Medulla oblongata (tissue), 1 donor: ENCODE measurements around the gene INTU.

ENCODE experiments used
- DNase-seq: peaks from one replicate; pipeline ENCODE4 v3.0.0-alpha.2; 2015; ENCODE audit errors: extremely low spot score

INTU gene

DNA sequence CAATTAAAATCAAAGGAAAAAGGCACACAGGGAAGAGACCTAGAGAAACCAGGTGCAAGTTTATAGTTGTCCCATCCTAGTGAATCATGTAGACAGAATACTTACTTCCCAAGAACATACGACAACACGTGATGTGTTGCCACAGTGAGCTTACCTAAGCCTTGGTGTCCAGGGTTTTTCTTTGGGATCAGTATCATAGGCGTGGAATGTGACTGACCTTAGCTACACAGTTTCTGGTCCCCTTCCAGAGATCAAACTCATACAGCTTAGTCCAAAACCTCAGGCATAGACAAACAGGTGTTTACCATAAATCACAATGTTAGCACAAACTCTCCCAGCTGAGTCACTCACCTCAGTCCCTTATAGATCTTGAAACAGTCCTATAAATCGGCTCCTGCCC, 115.1 kb downstream of the INTU start:
- DNase-seq = no peak

DNA sequence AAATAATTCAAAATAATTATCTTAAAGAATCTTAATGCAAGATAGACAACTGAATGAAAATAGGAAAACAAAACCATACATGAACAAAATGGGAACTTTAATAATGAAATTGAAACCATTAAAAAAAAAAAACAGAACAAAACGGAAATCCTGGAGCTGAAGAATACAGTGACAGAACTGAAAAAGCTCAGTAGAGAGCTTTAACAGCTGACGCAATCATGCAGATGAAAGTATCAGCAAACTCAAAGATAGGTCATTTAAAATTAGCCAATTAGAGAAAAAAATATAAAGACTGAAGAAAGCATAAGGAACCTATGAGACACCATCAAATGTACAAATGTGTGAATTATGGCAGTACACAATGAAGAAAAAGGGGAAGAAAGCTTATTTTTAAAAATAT, 116.2 kb downstream of the INTU start:
- no peak for DNase-seq

DNA sequence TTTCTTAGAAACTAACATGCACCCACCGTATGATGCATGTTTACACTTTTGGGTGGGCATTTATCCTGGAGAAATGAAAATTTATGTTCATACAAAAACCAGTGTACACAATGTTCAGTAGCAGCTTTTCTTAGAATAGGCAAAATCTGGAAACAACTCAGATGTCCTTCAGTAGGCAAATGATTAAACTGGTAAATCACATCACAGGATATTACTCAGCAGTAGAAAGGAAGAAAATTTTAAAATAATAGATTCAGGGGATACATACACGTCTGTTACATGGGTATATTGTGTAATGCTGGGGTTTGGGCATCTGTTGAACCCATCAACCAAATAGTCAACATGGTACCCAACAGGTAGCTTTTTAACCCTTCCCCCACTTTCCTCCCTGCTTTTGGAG, 124.1 kb downstream of the INTU start:
- DNase-seq = no peak

DNA sequence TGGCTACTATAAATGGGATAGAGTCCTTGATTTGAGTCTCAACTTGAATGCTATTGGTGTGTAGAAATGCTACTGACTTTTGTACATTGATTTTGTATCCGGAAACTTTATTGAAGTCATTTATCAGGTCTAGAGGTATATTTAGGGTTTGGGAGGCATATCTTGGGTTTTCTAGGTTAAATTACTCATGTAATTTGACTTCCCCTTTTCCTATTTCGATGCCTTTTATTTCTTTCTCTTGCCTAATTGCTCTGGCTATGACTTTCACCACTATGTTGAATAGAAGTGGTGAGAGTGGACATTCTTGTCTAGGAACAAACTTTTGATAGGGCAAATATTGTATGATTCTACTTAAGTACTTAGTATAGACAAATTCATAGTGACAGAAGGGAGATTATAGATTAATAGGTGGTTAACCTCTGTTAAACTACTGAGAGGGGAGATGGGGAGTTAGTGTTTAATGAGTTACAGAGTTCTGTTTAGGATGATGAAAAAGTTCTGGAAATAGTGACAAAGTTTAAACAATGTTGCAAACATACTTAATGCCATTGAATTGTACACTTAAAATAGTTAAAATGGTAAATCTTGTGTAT, 126.6 kb downstream of the INTU start:
- DNase-seq = no peak

DNA sequence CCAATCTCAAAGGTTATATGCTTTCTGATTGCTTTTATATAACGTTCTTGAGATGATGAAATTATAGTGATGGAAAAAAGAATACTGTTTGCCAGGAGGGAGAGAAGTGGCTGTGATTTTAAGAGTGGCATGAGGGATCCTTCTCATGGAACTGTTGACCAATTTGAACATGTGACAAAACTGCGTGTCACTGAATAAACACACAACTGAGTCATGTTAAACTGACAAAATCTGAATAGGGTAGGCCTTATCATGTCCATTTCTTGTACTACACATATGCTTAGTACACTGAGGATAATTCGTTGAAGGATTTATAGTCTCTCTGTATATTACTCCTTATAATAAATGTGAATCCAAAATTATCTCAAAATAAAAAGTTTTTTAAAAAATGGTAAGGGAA, 127.1 kb downstream of the INTU start:
- DNase-seq = no peak

DNA sequence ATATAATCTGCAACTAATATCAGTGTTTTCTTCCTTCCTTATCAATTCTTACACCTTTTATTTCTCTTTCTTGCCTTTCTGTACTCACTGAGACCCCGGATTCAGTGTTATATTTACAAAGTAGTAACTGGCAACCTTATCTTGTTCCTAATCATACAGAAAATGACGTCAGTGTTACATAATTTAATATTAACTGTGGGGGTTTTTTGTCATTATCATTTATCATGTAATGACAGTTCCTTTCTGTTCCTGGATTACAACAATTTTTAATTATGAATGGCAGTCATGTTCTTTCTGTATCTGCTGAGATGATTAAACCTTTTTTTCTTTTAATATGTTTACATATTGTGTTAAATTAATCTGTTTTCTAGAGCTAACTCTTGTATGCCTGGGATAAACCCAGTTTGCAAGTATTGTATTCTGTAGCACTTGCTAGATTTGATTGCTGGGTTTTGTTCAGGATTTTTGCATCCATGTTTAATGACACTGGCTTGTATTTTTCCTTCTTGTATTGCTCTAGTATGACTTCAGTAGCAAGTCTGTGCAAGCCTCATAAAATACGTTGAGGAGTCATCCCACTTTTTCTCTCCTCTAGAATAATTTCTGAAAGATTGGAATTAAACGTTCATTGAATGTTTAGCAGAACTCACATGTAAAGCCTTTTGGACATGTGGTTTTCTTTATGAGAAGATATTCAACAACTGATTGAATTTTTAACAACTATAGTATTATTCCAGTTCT, 138.9 kb downstream of the INTU start:
- no peak for DNase-seq

DNA sequence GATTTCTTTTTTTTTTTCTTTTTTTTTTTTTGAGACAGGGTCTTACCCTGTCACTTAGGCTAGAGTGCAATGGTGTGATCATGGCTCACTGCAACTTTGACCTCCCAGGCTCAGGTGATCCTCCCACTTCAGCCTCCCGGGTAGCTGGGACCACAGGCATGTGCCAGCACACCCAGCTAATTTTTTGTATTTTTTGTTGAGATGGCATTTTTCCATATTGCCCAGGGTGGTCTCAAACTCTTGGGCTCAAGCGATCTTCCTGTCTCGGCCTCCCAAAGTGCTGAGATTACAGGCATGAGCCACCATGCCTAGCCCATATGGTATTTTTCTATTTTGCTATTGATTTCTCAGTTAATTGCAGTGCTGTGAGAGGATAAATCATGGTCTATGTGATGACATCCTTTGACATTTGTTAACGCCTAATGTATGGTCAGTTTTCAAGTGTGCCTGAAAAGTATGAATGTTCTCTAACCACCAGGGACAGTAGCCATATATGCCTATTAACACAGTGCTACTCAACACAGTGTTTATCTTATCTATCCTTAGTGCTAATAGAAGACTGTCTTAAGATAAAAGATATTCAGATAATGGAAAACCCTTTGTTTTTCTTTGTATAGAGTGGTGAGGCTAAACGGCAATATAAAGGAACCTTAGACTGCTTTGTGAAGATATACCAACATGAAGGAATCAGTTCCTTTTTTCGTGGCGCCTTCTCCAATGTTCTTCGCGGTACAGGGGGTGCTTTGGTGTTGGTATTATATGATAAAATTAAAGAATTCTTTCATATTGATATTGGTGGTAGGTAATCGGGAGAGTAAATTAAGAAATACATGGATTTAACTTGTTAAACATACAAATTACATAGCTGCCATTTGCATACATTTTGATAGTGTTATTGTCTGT, 140.3 kb downstream of the INTU start:
- no peak for DNase-seq

DNA sequence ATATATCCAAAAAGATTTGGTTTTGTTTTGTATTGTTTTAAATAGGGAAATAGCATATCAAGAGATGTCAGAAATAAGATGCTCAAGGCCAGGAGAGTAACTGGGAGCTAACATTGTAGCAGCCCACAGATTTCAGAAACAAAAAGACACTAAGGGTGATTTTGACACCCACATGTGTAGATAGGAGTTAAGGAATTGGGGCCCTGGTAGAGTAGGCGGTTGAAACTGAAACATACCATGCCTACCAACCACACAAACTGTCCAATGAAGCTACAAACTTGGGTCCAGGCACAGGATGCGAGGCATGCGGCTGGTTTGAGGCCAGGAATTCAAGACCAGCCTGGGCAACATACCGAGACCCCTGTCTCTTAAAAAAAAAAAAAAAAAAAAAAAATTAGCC, 143.1 kb downstream of the INTU start:
- no peak for DNase-seq
